GM23338 (cell line): ENCODE data around the gene PRR29. TPM values are rescaled to one million over a fixed set of nuclear protein-coding genes. Genes with fewer than 3 reads are reported as not detected.

Source experiments
- ATAC-seq: fragments of 200-7000 bp; cut with Tn5 transposase; 3 replicates; pipeline ENCODE4 v1.9.1; 2020
- DNase-seq: peaks from one replicate; pipeline ENCODE4 v3.0.0-alpha.2; 2015; ENCODE audit warnings: low spot score
- H2AFZ ChIP-seq: fragments of 200-600 bp; sonication (generic); 2 replicates; pipeline ENCODE4 v1.8.0; 2016; ENCODE audit warnings: antibody characterized with exemption, mild to moderate bottlenecking, moderate library complexity
- H3F3A ChIP-seq: fragments of 200-600 bp; sonication (generic); replicated peaks from 2 replicates; pipeline ENCODE4 v1.8.0; 2017; ENCODE audit warnings: antibody characterized with exemption, mixed run types, low read depth
- H3K27ac ChIP-seq: fragments of 200-600 bp; sonication (generic); 2 replicates; pipeline ENCODE4 v1.6.1; 2016; ENCODE audit warnings: low read depth
- H3K27me3 ChIP-seq: fragments of 200-600 bp; sonication (generic); 2 replicates; pipeline ENCODE4 v1.8.0; 2016; ENCODE audit warnings: mild to moderate bottlenecking, mixed run types, moderate library complexity; ENCODE audit not compliant: insufficient read depth
- H3K36me3 ChIP-seq: fragments of 200-600 bp; sonication (generic); 2 replicates; pipeline ENCODE4 v1.8.0; 2016; ENCODE audit warnings: mild to moderate bottlenecking; ENCODE audit not compliant: insufficient read depth
- H3K4me1 ChIP-seq: fragments of 200-600 bp; sonication (generic); 2 replicates; pipeline ENCODE4 v1.8.0; 2016; ENCODE audit warnings: mild to moderate bottlenecking, moderate library complexity; ENCODE audit not compliant: insufficient read depth
- H3K4me2 ChIP-seq: fragments of 200-600 bp; sonication (generic); 2 replicates; pipeline ENCODE4 v1.7.1; 2017; ENCODE audit warnings: mixed run types
- H3K4me3 ChIP-seq: fragments of 200-600 bp; sonication (generic); 2 replicates; pipeline ENCODE4 v1.6.1; 2016; ENCODE audit warnings: mixed run types
- H3K79me2 ChIP-seq: fragments of 200-600 bp; sonication (generic); replicated peaks from 2 replicates; pipeline ENCODE4 v1.8.0; 2017; ENCODE audit warnings: mild to moderate bottlenecking; ENCODE audit not compliant: insufficient read depth
- H3K9me2 ChIP-seq: fragments of 200-600 bp; sonication (generic); 2 replicates; pipeline ENCODE4 v1.8.0; 2017; ENCODE audit not compliant: insufficient read depth
- H4K20me1 ChIP-seq: fragments of 200-600 bp; sonication (generic); replicated peaks from 2 replicates; pipeline ENCODE4 v1.8.0; 2017; ENCODE audit warnings: mild to moderate bottlenecking; ENCODE audit not compliant: insufficient read depth
- H3K27ac Mint-ChIP-seq: 2 replicates; pipeline ENCODE4 v1.8.0; 2020; ENCODE audit warnings: inconsistent platforms, mild to moderate bottlenecking, moderate library complexity, mixed read lengths
- H3K27me3 Mint-ChIP-seq: 3 replicates; pipeline ENCODE4 v1.8.0; 2022; ENCODE audit warnings: low read depth, mild to moderate bottlenecking, moderate library complexity, mixed read lengths, inconsistent platforms; ENCODE audit not compliant: insufficient read depth, poor library complexity
- H3K36me3 Mint-ChIP-seq: 3 replicates; pipeline ENCODE4 v1.8.0; 2021; ENCODE audit warnings: low read depth, mild to moderate bottlenecking, inconsistent platforms, moderate library complexity, mixed read lengths
- H3K4me1 Mint-ChIP-seq: 3 replicates; pipeline ENCODE4 v1.8.0; 2020; ENCODE audit warnings: mild to moderate bottlenecking, inconsistent platforms, mixed read lengths
- H3K4me3 Mint-ChIP-seq: 3 replicates; pipeline ENCODE4 v1.8.0; 2021; ENCODE audit warnings: moderate library complexity, mild to moderate bottlenecking, inconsistent platforms, mixed read lengths
- H3K9me3 Mint-ChIP-seq: 3 replicates; pipeline ENCODE4 v1.8.0; 2020; ENCODE audit warnings: moderate library complexity, mild to moderate bottlenecking, inconsistent platforms, mixed read lengths
- CREB1 ChIP-seq: fragments of 250-450 bp; sonication (Bioruptor Pico); IDR thresholded peaks from 2 replicates; pipeline ENCODE4 v1.5.0; 2020; ENCODE audit warnings: low read depth, mild to moderate bottlenecking, moderate library complexity
- CTCF ChIP-seq, 2 experiments: fragments of 200-600 bp in 1 of 2; sonication (generic) in 1 of 2; conservative IDR thresholded peaks; 2 replicates each; pipeline versions ENCODE4 v1.5.1 to v1.6.1; 2016 to 2017; ENCODE audit warnings: antibody characterized with exemption in 2 of 2, low read depth in 2 of 2, mild to moderate bottlenecking in 2 of 2, moderate library complexity in 1 of 2
- ETS1 ChIP-seq: IDR thresholded peaks from 2 replicates; pipeline ENCODE4 v1.6.1; 2016; ENCODE audit warnings: antibody characterized with exemption
- EZH2 ChIP-seq: fragments of 200-600 bp; sonication (generic); IDR thresholded peaks from one replicate; pipeline ENCODE4 v1.8.0; 2017; ENCODE audit warnings: antibody characterized with exemption, mild to moderate bottlenecking, low read depth; ENCODE audit not compliant: unreplicated experiment
- EZH2phosphoT487 ChIP-seq: fragments of 200-600 bp; sonication (generic); IDR thresholded peaks from one replicate; pipeline ENCODE4 v1.8.1; 2018; ENCODE audit warnings: antibody characterized with exemption; ENCODE audit not compliant: unreplicated experiment
- JUNB ChIP-seq: IDR thresholded peaks from one replicate; pipeline ENCODE4 v1.6.1; 2016; ENCODE audit warnings: antibody characterized with exemption; ENCODE audit not compliant: unreplicated experiment
- NANOG ChIP-seq: IDR thresholded peaks from 2 replicates; pipeline ENCODE4 v1.6.1; 2016; ENCODE audit warnings: antibody characterized with exemption, borderline replicate concordance
- POLR2AphosphoS5 ChIP-seq: IDR thresholded peaks from 2 replicates; pipeline ENCODE4 v1.6.1; 2016; ENCODE audit warnings: antibody characterized with exemption, low read depth
- STAT1 ChIP-seq: IDR thresholded peaks from one replicate; pipeline ENCODE4 v1.6.1; 2016; ENCODE audit warnings: antibody characterized with exemption; ENCODE audit not compliant: unreplicated experiment
- ZNF114 ChIP-seq: fragments of 250-450 bp; sonication (Bioruptor Pico); IDR thresholded peaks from 2 replicates; pipeline ENCODE4 v1.5.0; 2020; ENCODE audit warnings: mild to moderate bottlenecking, moderate library complexity
- ZNF331 ChIP-seq: fragments of 250-450 bp; sonication (Bioruptor Pico); IDR thresholded peaks from 2 replicates; pipeline ENCODE4 v1.5.0; 2020; ENCODE audit warnings: low read depth, mild to moderate bottlenecking, moderate library complexity
- polyA plus RNA-seq: library from polyadenylated mRNA; unstranded; fragments of >200 nt; fragmentation: Nextera tagmentation; extraction: Ambion mirVana; gene quantifications from 2 replicates; pipeline ENCODE4 v1.2.1, GENCODE V29; 2016
- total RNA-seq: library from RNA; depleted of rRNA; stranded (reverse); fragments of >200 nt; shearing (Covaris generic); gene quantifications from 2 replicates; pipeline ENCODE4 v1.2.3, GENCODE V29; 2014
- TF ChIP-seq, protein P1 (sequence below): fragments of 250-450 bp; sonication (Bioruptor Pico); IDR thresholded peaks from 2 replicates; pipeline ENCODE4 v1.5.0; 2020; ENCODE audit warnings: mild to moderate bottlenecking, moderate library complexity

Gene PRR29
- total and polyA plus RNA-seq, 2 experiments from 2014 or later: 0.24 to 1.3 TPM

- H3K4me3 Mint-ChIP-seq: no peak overlapping the region
- ATAC-seq (no peak), DNase-seq (no peak)
- no peak for TF ChIP-seq JUNB
- no peak for TF ChIP-seq EZH2
- no peak for TF ChIP-seq EZH2phosphoT487
- no peaks in the 10 kb centered on the region for H3K9me3 Mint-ChIP-seq
- Histone ChIP-seq H3K9me2 (no peaks in the 10 kb centered on the region), H3K4me2 (no peak overlapping the region), H3K36me3 (no peaks in the 10 kb centered on the region), H2AFZ (no peak overlapping the region), H3K79me2 (no peaks in the 10 kb centered on the region), H3F3A (no peaks in the 10 kb centered on the region), H3K4me1 (no peaks in the 10 kb centered on the region), H4K20me1 (no peaks in the 10 kb centered on the region), H3K27me3 (no peaks in the 10 kb centered on the region), H3K4me3 (no peak overlapping the region), H3K27ac (no peak overlapping the region)
- H3K4me1 Mint-ChIP-seq: peaks cover 3% of the 10 kb centered on the region; the same call in 2 of the 3 replicates
- peaks cover 13% of the 10 kb centered on the region; the same call in 2 of the 3 replicates for H3K36me3 Mint-ChIP-seq
- H3K27ac Mint-ChIP-seq: no peak overlapping the region
- peaks cover 10% of the 10 kb centered on the region for H3K27me3 Mint-ChIP-seq
Observed at GRCh38 chr17:63954402-63955063, 43.6 kb upstream of the PRR29 start.

DNA sequence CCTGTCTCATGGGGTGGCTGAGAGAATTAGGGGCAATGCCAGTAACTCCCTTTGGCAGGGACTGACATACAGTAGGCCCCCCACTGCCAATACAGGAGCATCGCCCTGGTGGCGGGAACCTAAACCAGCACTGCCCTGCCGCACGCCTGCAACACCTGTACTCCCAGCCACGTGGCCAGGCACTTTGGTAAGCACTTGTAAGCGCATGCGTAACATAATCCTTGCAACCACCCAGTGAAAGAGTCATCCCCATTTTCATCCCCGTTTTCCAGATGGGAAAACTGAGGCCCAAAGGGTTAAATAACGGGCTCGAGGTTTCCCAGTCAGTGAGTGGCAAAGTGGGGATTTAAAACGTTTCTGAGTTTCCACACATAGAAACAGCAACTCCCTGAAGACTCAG, 42.9 kb upstream of the PRR29 start:
- Histone ChIP-seq H3K9me2 (no peaks in the 10 kb centered on the region), H3K79me2 (no peaks in the 10 kb centered on the region), H3K4me2 (no peak overlapping the region), H4K20me1 (no peaks in the 10 kb centered on the region), H3K4me1 (peaks cover 5% of the 10 kb centered on the region; the same call in 1 of the 2 replicates), H3F3A (no peaks in the 10 kb centered on the region), H3K27ac (no peak overlapping the region), H3K4me3 (no peak overlapping the region), H3K36me3 (no peaks in the 10 kb centered on the region), H3K27me3 (no peaks in the 10 kb centered on the region), H2AFZ (no peak overlapping the region)
- Mint-ChIP-seq H3K4me1 (peaks cover 7% of the 10 kb centered on the region), H3K36me3 (peaks cover 13% of the 10 kb centered on the region; the same call in 2 of the 3 replicates), H3K27ac (no peak overlapping the region), H3K27me3 (peaks cover 9% of the 10 kb centered on the region), H3K9me3 (no peaks in the 10 kb centered on the region), H3K4me3 (no peak overlapping the region)
- no peak for DNase-seq
- no peak for ATAC-seq
- TF ChIP-seq ZNF331 (CRISPR knock-in tag) (no peak), CTCF (conservative IDR thresholded peaks at IDR 0.05; ENCODE audit: low read depth in 2 of 2) (no peak), EZH2 (no peak), CREB1 (no peak), ZNF114 (no peak), JUNB (no peak), POLR2AphosphoS5 (no peak), ETS1 (no peak), EZH2phosphoT487 (no peak), NANOG (no peak), STAT1 (no peak)
- TF ChIP-seq, protein P1, sequence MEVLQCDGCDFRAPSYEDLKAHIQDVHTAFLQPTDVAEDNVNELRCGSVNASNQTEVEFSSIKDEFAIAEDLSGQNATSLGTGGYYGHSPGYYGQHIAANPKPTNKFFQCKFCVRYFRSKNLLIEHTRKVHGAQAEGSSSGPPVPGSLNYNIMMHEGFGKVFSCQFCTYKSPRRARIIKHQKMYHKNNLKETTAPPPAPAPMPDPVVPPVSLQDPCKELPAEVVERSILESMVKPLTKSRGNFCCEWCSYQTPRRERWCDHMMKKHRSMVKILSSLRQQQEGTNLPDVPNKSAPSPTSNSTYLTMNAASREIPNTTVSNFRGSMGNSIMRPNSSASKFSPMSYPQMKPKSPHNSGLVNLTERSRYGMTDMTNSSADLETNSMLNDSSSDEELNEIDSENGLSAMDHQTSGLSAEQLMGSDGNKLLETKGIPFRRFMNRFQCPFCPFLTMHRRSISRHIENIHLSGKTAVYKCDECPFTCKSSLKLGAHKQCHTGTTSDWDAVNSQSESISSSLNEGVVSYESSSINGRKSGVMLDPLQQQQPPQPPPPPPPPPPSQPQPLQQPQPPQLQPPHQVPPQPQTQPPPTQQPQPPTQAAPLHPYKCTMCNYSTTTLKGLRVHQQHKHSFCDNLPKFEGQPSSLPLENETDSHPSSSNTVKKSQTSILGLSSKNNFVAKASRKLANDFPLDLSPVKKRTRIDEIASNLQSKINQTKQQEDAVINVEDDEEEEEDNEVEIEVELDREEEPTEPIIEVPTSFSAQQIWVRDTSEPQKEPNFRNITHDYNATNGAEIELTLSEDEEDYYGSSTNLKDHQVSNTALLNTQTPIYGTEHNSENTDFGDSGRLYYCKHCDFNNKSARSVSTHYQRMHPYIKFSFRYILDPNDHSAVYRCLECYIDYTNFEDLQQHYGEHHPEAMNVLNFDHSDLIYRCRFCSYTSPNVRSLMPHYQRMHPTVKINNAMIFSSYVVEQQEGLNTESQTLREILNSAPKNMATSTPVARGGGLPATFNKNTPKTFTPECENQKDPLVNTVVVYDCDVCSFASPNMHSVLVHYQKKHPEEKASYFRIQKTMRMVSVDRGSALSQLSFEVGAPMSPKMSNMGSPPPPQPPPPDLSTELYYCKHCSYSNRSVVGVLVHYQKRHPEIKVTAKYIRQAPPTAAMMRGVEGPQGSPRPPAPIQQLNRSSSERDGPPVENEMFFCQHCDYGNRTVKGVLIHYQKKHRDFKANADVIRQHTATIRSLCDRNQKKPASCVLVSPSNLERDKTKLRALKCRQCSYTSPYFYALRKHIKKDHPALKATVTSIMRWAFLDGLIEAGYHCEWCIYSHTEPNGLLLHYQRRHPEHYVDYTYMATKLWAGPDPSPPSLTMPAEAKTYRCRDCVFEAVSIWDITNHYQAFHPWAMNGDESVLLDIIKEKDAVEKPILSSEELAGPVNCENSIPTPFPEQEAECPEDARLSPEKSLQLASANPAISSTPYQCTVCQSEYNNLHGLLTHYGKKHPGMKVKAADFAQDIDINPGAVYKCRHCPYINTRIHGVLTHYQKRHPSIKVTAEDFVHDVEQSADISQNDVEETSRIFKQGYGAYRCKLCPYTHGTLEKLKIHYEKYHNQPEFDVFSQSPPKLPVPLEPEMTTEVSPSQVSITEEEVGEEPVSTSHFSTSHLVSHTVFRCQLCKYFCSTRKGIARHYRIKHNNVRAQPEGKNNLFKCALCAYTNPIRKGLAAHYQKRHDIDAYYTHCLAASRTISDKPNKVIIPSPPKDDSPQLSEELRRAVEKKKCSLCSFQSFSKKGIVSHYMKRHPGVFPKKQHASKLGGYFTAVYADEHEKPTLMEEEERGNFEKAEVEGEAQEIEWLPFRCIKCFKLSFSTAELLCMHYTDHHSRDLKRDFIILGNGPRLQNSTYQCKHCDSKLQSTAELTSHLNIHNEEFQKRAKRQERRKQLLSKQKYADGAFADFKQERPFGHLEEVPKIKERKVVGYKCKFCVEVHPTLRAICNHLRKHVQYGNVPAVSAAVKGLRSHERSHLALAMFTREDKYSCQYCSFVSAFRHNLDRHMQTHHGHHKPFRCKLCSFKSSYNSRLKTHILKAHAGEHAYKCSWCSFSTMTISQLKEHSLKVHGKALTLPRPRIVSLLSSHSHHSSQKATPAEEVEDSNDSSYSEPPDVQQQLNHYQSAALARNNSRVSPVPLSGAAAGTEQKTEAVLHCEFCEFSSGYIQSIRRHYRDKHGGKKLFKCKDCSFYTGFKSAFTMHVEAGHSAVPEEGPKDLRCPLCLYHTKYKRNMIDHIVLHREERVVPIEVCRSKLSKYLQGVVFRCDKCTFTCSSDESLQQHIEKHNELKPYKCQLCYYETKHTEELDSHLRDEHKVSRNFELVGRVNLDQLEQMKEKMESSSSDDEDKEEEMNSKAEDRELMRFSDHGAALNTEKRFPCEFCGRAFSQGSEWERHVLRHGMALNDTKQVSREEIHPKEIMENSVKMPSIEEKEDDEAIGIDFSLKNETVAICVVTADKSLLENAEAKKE (CRISPR knock-in tag): no peak
